Measurements from ENCODE around the gene TEX2. TPM values are rescaled to one million over a fixed set of nuclear protein-coding genes. Genes with fewer than 3 reads are reported as not detected.

TEX2 gene
- total RNA-seq, 4 donors from 2014 or later, result 26.8 to 51.7 (median 44.9) TPM

DNA sequence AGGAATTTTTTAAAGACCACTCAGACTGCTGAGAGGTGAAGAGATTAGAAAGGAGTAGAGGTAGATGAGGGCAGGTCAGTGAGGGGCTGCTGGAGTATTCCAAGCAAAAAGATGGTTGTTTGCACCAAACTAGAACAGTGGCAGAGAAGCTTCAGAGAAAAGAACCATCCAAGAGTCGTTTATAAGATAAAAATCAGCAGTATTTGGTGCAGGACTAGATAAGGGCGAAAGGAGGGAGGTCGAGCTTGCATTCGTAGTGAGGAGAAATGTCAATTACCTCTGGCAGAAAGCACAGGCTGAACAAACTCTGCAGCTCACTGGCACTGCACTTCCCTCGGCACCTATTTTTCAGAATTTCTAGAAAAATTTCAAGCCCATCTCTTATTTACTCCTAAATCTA is 9.6 kb downstream of the TEX2 start:
- Histone ChIP-seq H3K9me3 (no peaks in the 10 kb centered on the region), H3K27ac (no peak overlapping the region), H3K4me3 (no peak overlapping the region), H3K27me3 (no peaks in the 10 kb centered on the region), H3K36me3 (no peaks in the 10 kb centered on the region), H3K4me1 (no peaks in the 10 kb centered on the region)
- no peak for DNase-seq
- TF ChIP-seq POLR2A (IDR thresholded peaks at IDR 0.05), result no peak
- TF ChIP-seq, protein P1, sequence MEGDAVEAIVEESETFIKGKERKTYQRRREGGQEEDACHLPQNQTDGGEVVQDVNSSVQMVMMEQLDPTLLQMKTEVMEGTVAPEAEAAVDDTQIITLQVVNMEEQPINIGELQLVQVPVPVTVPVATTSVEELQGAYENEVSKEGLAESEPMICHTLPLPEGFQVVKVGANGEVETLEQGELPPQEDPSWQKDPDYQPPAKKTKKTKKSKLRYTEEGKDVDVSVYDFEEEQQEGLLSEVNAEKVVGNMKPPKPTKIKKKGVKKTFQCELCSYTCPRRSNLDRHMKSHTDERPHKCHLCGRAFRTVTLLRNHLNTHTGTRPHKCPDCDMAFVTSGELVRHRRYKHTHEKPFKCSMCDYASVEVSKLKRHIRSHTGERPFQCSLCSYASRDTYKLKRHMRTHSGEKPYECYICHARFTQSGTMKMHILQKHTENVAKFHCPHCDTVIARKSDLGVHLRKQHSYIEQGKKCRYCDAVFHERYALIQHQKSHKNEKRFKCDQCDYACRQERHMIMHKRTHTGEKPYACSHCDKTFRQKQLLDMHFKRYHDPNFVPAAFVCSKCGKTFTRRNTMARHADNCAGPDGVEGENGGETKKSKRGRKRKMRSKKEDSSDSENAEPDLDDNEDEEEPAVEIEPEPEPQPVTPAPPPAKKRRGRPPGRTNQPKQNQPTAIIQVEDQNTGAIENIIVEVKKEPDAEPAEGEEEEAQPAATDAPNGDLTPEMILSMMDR (IDR thresholded peaks at IDR 0.05), result no peak

DNA sequence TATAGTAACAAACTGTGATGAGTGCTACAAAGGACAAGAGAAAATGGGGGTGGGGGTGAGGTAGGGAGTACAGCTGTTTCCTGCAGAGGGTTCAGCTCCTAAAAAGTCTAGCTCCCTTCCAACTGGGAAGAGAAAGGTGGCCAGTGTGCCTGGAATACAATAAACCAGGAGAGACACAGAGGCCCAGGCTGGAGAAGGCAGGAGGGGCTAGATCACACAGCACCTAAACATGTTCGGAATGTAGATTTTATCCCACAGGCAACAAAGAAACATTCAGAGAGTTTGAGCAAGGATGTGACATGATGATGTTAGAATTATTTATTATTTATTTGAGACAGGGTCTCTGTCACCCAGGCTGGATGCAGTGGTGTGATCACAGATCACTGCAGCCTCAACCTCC is 10.2 kb downstream of the TEX2 start:
- H3K4me3 ChIP-seq, result no peak overlapping the region
- H3K4me1 ChIP-seq, result no peaks in the 10 kb centered on the region
- no peak for DNase-seq
- TF ChIP-seq, protein P1 (IDR thresholded peaks at IDR 0.05), result no peak
- no peak for TF ChIP-seq POLR2A (IDR thresholded peaks at IDR 0.05)
- H3K9me3 ChIP-seq, result no peaks in the 10 kb centered on the region
- H3K27ac ChIP-seq, result no peak overlapping the region
- no peaks in the 10 kb centered on the region for H3K36me3 ChIP-seq
- H3K27me3 ChIP-seq, result no peaks in the 10 kb centered on the region

DNA sequence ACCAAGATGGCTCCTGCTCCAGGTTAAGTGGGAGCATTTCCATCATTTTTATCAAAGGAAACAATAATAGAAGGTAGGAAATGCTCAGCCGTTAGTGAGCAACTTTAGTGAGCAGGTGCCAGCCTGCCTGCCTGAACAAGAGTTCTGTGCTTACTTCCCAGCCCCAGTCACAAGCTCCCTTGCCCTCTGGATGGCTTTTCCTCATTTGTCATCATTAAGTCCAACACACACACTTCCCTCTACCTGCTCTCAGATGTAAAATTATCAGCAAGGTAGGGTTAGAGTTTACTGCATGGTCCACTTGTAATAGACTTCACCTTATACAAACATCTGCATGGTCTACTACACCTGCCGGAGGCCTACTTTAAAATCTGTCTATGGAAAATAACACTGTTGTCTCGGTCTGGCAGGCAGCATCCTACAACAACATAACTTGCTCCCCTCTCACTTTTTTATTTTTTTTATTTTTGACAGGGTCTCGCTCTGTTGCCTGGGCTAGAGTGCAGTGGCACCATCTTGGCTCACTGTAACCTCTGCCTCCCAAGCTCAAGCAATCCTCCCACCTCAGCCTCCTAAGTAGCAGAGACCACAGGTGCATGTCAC is 12.7 kb downstream of the TEX2 start:
- H3K9me3 ChIP-seq, result no peaks in the 10 kb centered on the region
- TF ChIP-seq, protein P1 (IDR thresholded peaks at IDR 0.05), result no peak
- no peaks in the 10 kb centered on the region for H3K36me3 ChIP-seq
- H3K4me3 ChIP-seq, result no peak overlapping the region
- H3K4me1 ChIP-seq, result no peaks in the 10 kb centered on the region
- DNase-seq, result no peak
- no peak overlapping the region for H3K27ac ChIP-seq
- no peaks in the 10 kb centered on the region for H3K27me3 ChIP-seq

DNA sequence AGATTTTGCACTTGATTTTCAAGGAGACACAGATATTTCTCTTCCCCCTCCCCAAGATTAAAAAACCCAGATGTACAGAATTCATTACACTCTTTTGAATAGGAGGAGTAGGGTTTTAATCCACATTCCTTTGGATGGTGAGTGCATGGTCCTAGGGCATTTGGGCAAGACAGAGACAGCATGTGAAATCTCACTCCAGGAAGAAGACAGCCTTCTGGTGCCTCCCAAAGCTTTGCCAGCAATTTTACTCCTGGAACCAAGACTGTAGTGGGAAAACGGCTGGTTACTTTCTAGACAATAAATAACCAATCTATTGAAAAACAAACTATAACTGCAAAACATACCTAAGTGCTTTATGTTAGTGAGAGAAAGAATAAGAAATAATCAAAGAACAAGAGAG is 15.2 kb downstream of the TEX2 start:
- H3K27me3 ChIP-seq, result no peaks in the 10 kb centered on the region
- H3K36me3 ChIP-seq, result no peaks in the 10 kb centered on the region
- no peak overlapping the region for H3K27ac ChIP-seq
- no peaks in the 10 kb centered on the region for H3K9me3 ChIP-seq
- TF ChIP-seq, protein P1 (IDR thresholded peaks at IDR 0.05), result no peak
- TF ChIP-seq POLR2A (IDR thresholded peaks at IDR 0.05), result no peak
- no peak for DNase-seq
- H3K4me3 ChIP-seq, result no peak overlapping the region
- no peaks in the 10 kb centered on the region for H3K4me1 ChIP-seq

DNA sequence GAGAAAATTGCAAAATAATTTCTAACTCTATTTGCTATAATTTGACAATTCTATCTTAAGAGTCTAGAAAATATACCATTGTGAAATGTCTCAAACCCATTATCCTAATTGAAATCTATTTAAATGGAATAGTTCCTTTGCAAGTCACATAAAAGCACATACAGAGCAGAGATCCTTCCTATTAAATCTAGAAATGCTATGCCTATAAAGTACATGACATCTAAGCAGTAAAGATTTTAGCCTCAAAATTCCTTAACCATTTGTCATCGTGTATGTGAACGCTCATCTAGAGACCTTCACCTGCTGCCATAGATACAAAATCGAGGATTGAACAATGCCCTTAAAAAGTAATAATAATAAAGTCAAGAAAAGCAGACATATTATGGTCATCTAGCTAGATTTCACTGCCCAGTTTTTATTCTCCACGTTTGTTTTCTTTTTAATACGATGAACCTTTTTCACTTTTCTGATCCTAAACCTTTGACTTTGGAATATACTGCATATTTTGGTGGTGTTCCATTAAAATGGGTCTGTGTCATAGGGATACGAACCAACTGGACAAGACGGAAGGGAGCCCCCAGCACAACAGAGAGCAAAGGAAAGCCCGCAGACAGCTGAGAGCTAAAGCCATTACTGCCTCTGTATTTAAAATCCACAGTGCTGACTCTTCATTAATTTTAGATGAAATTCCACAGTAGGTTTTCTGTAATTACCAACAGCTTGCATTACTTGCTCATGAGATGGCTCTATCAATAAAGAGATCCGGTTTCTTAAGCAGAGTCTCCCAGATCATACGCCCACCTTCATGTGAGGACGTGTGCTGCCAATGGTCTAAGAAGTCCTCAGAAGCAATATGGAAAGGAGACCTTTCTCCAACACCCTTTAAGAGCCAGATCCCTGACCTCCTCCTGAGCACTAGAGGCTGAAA is 17.6 kb downstream of the TEX2 start:
- no peaks in the 10 kb centered on the region for H3K27me3 ChIP-seq
- DNase-seq, result no peak
- H3K4me3 ChIP-seq, result no peak overlapping the region
- H3K4me1 ChIP-seq, result peaks cover 0 to 8% (median 0%) of the 10 kb centered on the region in 4 donors
- no peak overlapping the region for H3K27ac ChIP-seq
- TF ChIP-seq, protein P1 (IDR thresholded peaks at IDR 0.05), result no peak
- TF ChIP-seq POLR2A (IDR thresholded peaks at IDR 0.05), result no peak
- no peaks in the 10 kb centered on the region for H3K9me3 ChIP-seq
- no peaks in the 10 kb centered on the region for H3K36me3 ChIP-seq

All from Peyer's patch (tissue), 4 donors.